HCT116 (cell line): ENCODE data around the gene SLC17A4. TPM values are rescaled to one million over a fixed set of nuclear protein-coding genes. Genes with fewer than 3 reads are reported as not detected.

Experiments
- ATAC-seq: fragments of 200-7000 bp; cut with Tn5 transposase; 2 replicates; pipeline ENCODE4 v1.9.1; 2020; ENCODE audit warnings: mild to moderate bottlenecking, moderate library complexity
- BruUV-seq: library from RNA; stranded (reverse); fragments of 400-500 nt; replicated peaks from 2 replicates; lab custom pipeline; 2021; lab: Mats Ljungman, UMichigan
- CTCF ChIA-PET: fragments of 300-600 bp; sonication (Branson Sonifier 250); formaldehyde crosslinking; loops from one replicate; lab custom pipeline; 2021; ENCODE audit warnings: antibody characterized with exemption; lab: Charles Lee
- POLR2A ChIA-PET: fragments of 300-600, 350-600 bp; sonication (Branson Sonifier 250); formaldehyde crosslinking; loops from one replicate; lab custom pipeline; 2021; ENCODE audit warnings: antibody characterized with exemption; lab: Charles Lee
- RAD21 ChIA-PET, 2 experiments: fragments of 300-600 bp; sonication (Branson Sonifier 250); formaldehyde crosslinking; loops; one replicate each; lab custom pipeline; 2023; ENCODE audit warnings: low total read pairs in 2 of 2; ENCODE audit not compliant: uncharacterized antibody in 2 of 2, unreplicated experiment in 2 of 2, low non-redundant PET in 1 of 2; lab: Charles Lee
- DNase-seq: peaks from one replicate; pipeline ENCODE4 v3.0.0-alpha.2; 2010; ENCODE audit warnings: low read depth, low spot score
- H2AFZ ChIP-seq: fragments of 200-600 bp; shearing (Covaris generic), sonication (generic); 2 replicates; pipeline ENCODE4 v1.6.1; 2017; ENCODE audit warnings: low read depth, mixed run types, mixed read lengths, antibody characterized with exemption, low read length; ENCODE audit not compliant: poor library complexity, severe bottlenecking
- H3K27ac ChIP-seq: 2 replicates; pipeline ENCODE4 v1.5.1; 2012; ENCODE audit warnings: low read depth, low read length
- H3K27me3 ChIP-seq: fragments of 200-600 bp; sonication (generic); 2 replicates; pipeline ENCODE4 v1.6.1; 2016; ENCODE audit warnings: mixed run types, low read length, mixed read lengths; ENCODE audit not compliant: insufficient read depth
- H3K36me3 ChIP-seq, 2 experiments: fragments of 200-500 bp in 1 of 2; fragments of 200-600 bp in 1 of 2; sonication (Bioruptor generic) in 1 of 2; sonication (generic) in 1 of 2; 2 replicates each; pipeline versions ENCODE4 v1.5.1 to v1.6.1; 2014 to 2016; ENCODE audit warnings: low read length in 2 of 2, inconsistent platforms in 1 of 2, mixed read lengths in 1 of 2, mixed run types in 1 of 2; ENCODE audit not compliant: insufficient read depth in 2 of 2, control insufficient read depth in 1 of 2
- H3K4me1 ChIP-seq, 2 experiments: fragments of 200-600 bp in 1 of 2; sonication (generic) in 1 of 2; 2 replicates each; pipeline versions ENCODE4 v1.5.1 to v1.6.1; 2012 to 2017; ENCODE audit warnings: low read length in 2 of 2, inconsistent platforms in 1 of 2, mild to moderate bottlenecking in 1 of 2, mixed read lengths in 1 of 2, mixed run types in 1 of 2, moderate library complexity in 1 of 2; ENCODE audit not compliant: insufficient read depth in 2 of 2, control insufficient read depth in 1 of 2
- H3K4me2 ChIP-seq: fragments of 200-600 bp; sonication (generic); 2 replicates; pipeline ENCODE4 v1.6.1; 2017; ENCODE audit warnings: mixed run types, low read length, mixed read lengths
- H3K4me3 ChIP-seq, 2 experiments: fragments of 200-600 bp in 1 of 2; sonication (generic) in 1 of 2; replicated peaks in 1 of 2; 2 replicates each; pipeline ENCODE4 v1.5.1; 2011 to 2016; ENCODE audit warnings: low read length in 2 of 2, control low read depth in 1 of 2, low read depth in 1 of 2, mild to moderate bottlenecking in 1 of 2, mixed read lengths in 1 of 2, mixed run types in 1 of 2
- H3K79me2 ChIP-seq: fragments of 200-600 bp; sonication (generic); 2 replicates; pipeline ENCODE4 v1.6.1; 2017; ENCODE audit warnings: mild to moderate bottlenecking, mixed run types, low read length, moderate library complexity, mixed read lengths; ENCODE audit not compliant: insufficient read depth
- H3K9ac ChIP-seq: fragments of 200-600 bp; sonication (generic); 2 replicates; pipeline ENCODE4 v1.6.1; 2016; ENCODE audit warnings: low read length, mixed read lengths
- H3K9me2 ChIP-seq: fragments of 200-600 bp; sonication (generic), shearing (Covaris generic); 2 replicates; pipeline ENCODE4 v1.6.1; 2017; ENCODE audit warnings: mixed run types, mild to moderate bottlenecking, moderate library complexity; ENCODE audit not compliant: insufficient read depth
- H3K9me3 ChIP-seq, 2 experiments: fragments of 200-500 bp in 1 of 2; fragments of 200-600 bp in 1 of 2; sonication (Bioruptor generic) in 1 of 2; sonication (generic) in 1 of 2; 2 replicates each; pipeline ENCODE4 v1.6.1; 2014 to 2017; ENCODE audit warnings: low read length in 2 of 2, mixed read lengths in 2 of 2, inconsistent platforms in 1 of 2, low read depth in 1 of 2, mild to moderate bottlenecking in 1 of 2, mixed run types in 1 of 2, moderate library complexity in 1 of 2; ENCODE audit not compliant: control insufficient read depth in 1 of 2, insufficient read depth in 1 of 2
- H4K20me1 ChIP-seq: fragments of 200-600 bp; sonication (generic), shearing (Covaris generic); 2 replicates; pipeline ENCODE4 v1.6.1; 2017; ENCODE audit warnings: mixed run types, mild to moderate bottlenecking, moderate library complexity; ENCODE audit not compliant: insufficient read depth
- CEBPB ChIP-seq: IDR thresholded peaks from 2 replicates; pipeline ENCODE4 v1.6.1; 2012; ENCODE audit warnings: low read depth
- FOSL1 ChIP-seq: IDR thresholded peaks from 2 replicates; pipeline ENCODE4 v1.6.1; 2012; ENCODE audit warnings: low read depth
- MAX ChIP-seq: IDR thresholded peaks from 2 replicates; pipeline ENCODE4 v1.6.1; 2012
- POLR2AphosphoS5 ChIP-seq: IDR thresholded peaks from 2 replicates; pipeline ENCODE4 v1.6.1; 2011; ENCODE audit warnings: mild to moderate bottlenecking, low read depth, low read length, moderate library complexity
- RAD21 ChIP-seq: IDR thresholded peaks from 2 replicates; pipeline ENCODE4 v1.6.1; 2012; ENCODE audit warnings: low read depth, mild to moderate bottlenecking
- REST ChIP-seq: IDR thresholded peaks from 2 replicates; pipeline ENCODE4 v1.6.1; 2012; ENCODE audit warnings: low read depth
- SIN3A ChIP-seq: IDR thresholded peaks from 2 replicates; pipeline ENCODE4 v1.6.1; 2012; ENCODE audit warnings: low read depth
- YY1 ChIP-seq: IDR thresholded peaks from 2 replicates; pipeline ENCODE4 v1.6.1; 2011; ENCODE audit warnings: low read length, low read depth, moderate library complexity, mild to moderate bottlenecking; ENCODE audit not compliant: insufficient replicate concordance; ENCODE audit errors: extremely low read depth
- intact Hi-C: fragments of 100-400 bp; cut with micrococcal nuclease; formaldehyde crosslinking; loops from 2 replicates; pipeline ENCODE4 v1.10.0; 2022
- total RNA-seq: library from RNA; stranded (reverse); gene quantifications from one replicate; pipeline ENCODE4 v1.2.1, GENCODE V29; 2021; ENCODE audit not compliant: unreplicated experiment

SLC17A4 gene
- total RNA-seq, 1 experiment from 2014 or later = not detected

GRCh38 chr6:25743868-25744267 lies 10.7 kb upstream of the SLC17A4 start:
- Histone ChIP-seq H4K20me1 (no peaks in the 10 kb centered on the region), H3K9me3 (no peaks in the 10 kb centered on the region), H3K27ac (no peak overlapping the region), H3K4me2 (no peak overlapping the region), H3K4me1 (peaks cover 0 to 6% of the 10 kb centered on the region in 2 experiments; a peak in 1 of 4 replicates), H3K79me2 (no peaks in the 10 kb centered on the region), H3K36me3 (no peaks in the 10 kb centered on the region)
- no peak for DNase-seq
- ChIA-PET POLR2A (no interaction called here), CTCF (no interaction called here), RAD21 (no interaction called here)
- intact Hi-C loops = no loop called here
- ATAC-seq = no peak
- BruUV-seq = no TSS peak
- no peak for TF ChIP-seq MAX
- TF ChIP-seq SIN3A = no peak
- no peak for TF ChIP-seq REST
- no peak for TF ChIP-seq RAD21
- TF ChIP-seq FOSL1 = no peak
- TF ChIP-seq YY1 = no peak
- TF ChIP-seq, all 23 proteins: peak for 0
- Histone ChIP-seq H3K9me2 (no peaks in the 10 kb centered on the region), H2AFZ (no peak overlapping the region), H3K4me3 (no peak overlapping the region), H3K9ac (no peak overlapping the region), H3K27me3 (no peaks in the 10 kb centered on the region)

- H3K4me1 ChIP-seq = peaks cover 0 to 6% of the 10 kb centered on the region in 2 experiments; a peak in 1 of 4 replicates
- no peak overlapping the region for H3K9ac ChIP-seq
- no peak overlapping the region for H3K27ac ChIP-seq
- no peak for ATAC-seq
- H3K4me2 ChIP-seq = no peak overlapping the region
- H3K9me3 ChIP-seq = no peaks in the 10 kb centered on the region
- H2AFZ ChIP-seq = no peak overlapping the region
- no peaks in the 10 kb centered on the region for H3K36me3 ChIP-seq
- no peak for TF ChIP-seq POLR2AphosphoS5
- 0 out of 2 replicates have a peak, but pooled peaks have one; percentile 34 for TF ChIP-seq CEBPB
- ChIA-PET CTCF (no interaction called here), POLR2A (no interaction called here), RAD21 (no interaction called here)
- no peaks in the 10 kb centered on the region for H3K27me3 ChIP-seq
- no TSS peak for BruUV-seq
- no peaks in the 10 kb centered on the region for H4K20me1 ChIP-seq
- no peak for DNase-seq
- no peaks in the 10 kb centered on the region for H3K9me2 ChIP-seq
- intact Hi-C loops = no loop called here
- no peak overlapping the region for H3K4me3 ChIP-seq
- no peaks in the 10 kb centered on the region for H3K79me2 ChIP-seq
These were observed 8.7 kb upstream of the SLC17A4 start for GRCh38 chr6:25745836-25746235.
